VCaP (cell line): ENCODE results near the gene XIRP2.
"Not testable (repeated sequence)": the region's sequence is repeated elsewhere in the genome, so short reads cannot be mapped to it uniquely, and the experiment has no call there.

Source experiments
- H3K27ac ChIP-seq: fragments of 450-650 bp; 2 replicates; pipeline ENCODE4 v1.5.1; 2017
- CTCF ChIP-seq: fragments of 450-650 bp; conservative IDR thresholded peaks from 2 replicates; pipeline ENCODE4 v1.5.1; 2017; ENCODE audit warnings: mild to moderate bottlenecking, moderate library complexity

XIRP2 gene

GRCh38 chr2:167059173-167059572 is 170.9 kb downstream of the XIRP2 start:
- H3K27ac ChIP-seq: no peak overlapping the region
- no peak for TF ChIP-seq CTCF

GRCh38 chr2:167069855-167070254 is 181.6 kb downstream of the XIRP2 start:
- TF ChIP-seq CTCF: no peak
- H3K27ac ChIP-seq: no peak overlapping the region

- not testable (repeated sequence) for H3K27ac ChIP-seq
Observed at GRCh38 chr2:167075708-167076107, 187.4 kb downstream of the XIRP2 start.

- H3K27ac ChIP-seq: not testable (repeated sequence)
Observed at GRCh38 chr2:167098931-167099330, 210.7 kb downstream of the XIRP2 start.

GRCh38 chr2:167100506-167100905 is 212.2 kb downstream of the XIRP2 start:
- no peak overlapping the region for H3K27ac ChIP-seq
- TF ChIP-seq CTCF: no peak

GRCh38 chr2:167103028-167103756 is 214.9 kb downstream of the XIRP2 start:
- TF ChIP-seq CTCF: no peak
- peak overlapping the region; percentile 42; the same call in 1 of the 2 replicates for H3K27ac ChIP-seq

- no peak for TF ChIP-seq CTCF
- peak overlapping the region; percentile 42; the same call in 1 of the 2 replicates for H3K27ac ChIP-seq
Observed at GRCh38 chr2:167103757-167104133, 215.5 kb downstream of the XIRP2 start.

GRCh38 chr2:167104691-167105090 is 216.4 kb downstream of the XIRP2 start:
- H3K27ac ChIP-seq: no peak overlapping the region
- TF ChIP-seq CTCF: no peak

- not testable (repeated sequence) for H3K27ac ChIP-seq
Observed at GRCh38 chr2:167109682-167110081, 221.4 kb downstream of the XIRP2 start.
